ENCODE measurements around the gene YWHAB. TPM values are rescaled to one million over a fixed set of nuclear protein-coding genes. Genes with fewer than 3 reads are reported as not detected.

The YWHAB gene
- total and polyA plus RNA-seq, 5 donors: 53.4 to 121 (median 107) TPM

GRCh38 chr20:44894959-44895358 is 9.5 kb downstream of the YWHAB start:
- 61% methylated on average over 2 of the region's 2 CpGs for WGBS
- Histone ChIP-seq H3K27me3 (ENCODE audit: control insufficient read depth, insufficient read depth) (no peaks in the 10 kb centered on the region), H3K4me1 (ENCODE audit: control insufficient read depth, insufficient read depth, low read length) (peaks cover 8% of the 10 kb centered on the region), H3K9me3 (ENCODE audit: control insufficient read depth, low read length) (no peaks in the 10 kb centered on the region), H3K4me3 (ENCODE audit: low read length) (no peak overlapping the region), H3K27ac (ENCODE audit: low read length) (no peak overlapping the region)
- ATAC-seq (no peak), DNase-seq (no peak)
- intact Hi-C loops (cut with DNase I): no loop called here

GRCh38 chr20:44896583-44896982 is 11.1 kb downstream of the YWHAB start:
- no peak overlapping the region for H3K27ac ChIP-seq (ENCODE audit: low read length)
- intact Hi-C loops (cut with DNase I): no loop called here
- peaks cover 8% of the 10 kb centered on the region for H3K4me1 ChIP-seq (ENCODE audit: control insufficient read depth, insufficient read depth, low read length)
- 53% methylated on average over 1 of the region's 1 CpG for WGBS
- ATAC-seq: peak; percentile 23 to 47
- H3K4me3 ChIP-seq (ENCODE audit: low read length): no peak overlapping the region
- no peaks in the 10 kb centered on the region for H3K9me3 ChIP-seq (ENCODE audit: control insufficient read depth, low read length)
- no peak for DNase-seq
- H3K27me3 ChIP-seq (ENCODE audit: control insufficient read depth, insufficient read depth): no peaks in the 10 kb centered on the region

- no peak overlapping the region for H3K27ac ChIP-seq (ENCODE audit: low read length)
Observed at GRCh38 chr20:44897133-44897532, 11.6 kb downstream of the YWHAB start.

GRCh38 chr20:44900231-44900854 is 14.8 kb downstream of the YWHAB start:
- peaks cover 8% of the 10 kb centered on the region for H3K4me1 ChIP-seq (ENCODE audit: control insufficient read depth, insufficient read depth, low read length)
- ATAC-seq (no peak), DNase-seq (no peak)
- H3K27me3 ChIP-seq (ENCODE audit: control insufficient read depth, insufficient read depth): no peaks in the 10 kb centered on the region
- no peak overlapping the region for H3K27ac ChIP-seq (ENCODE audit: low read length)
- H3K4me3 ChIP-seq (ENCODE audit: low read length): no peak overlapping the region
- intact Hi-C loops (cut with DNase I): no loop called here
- H3K9me3 ChIP-seq (ENCODE audit: control insufficient read depth, low read length): no peaks in the 10 kb centered on the region
- WGBS: 85% methylated on average over 5 of the region's 5 CpGs

More at GRCh38 chr20:44897133-44897532, 11.6 kb downstream of the YWHAB start:
- ATAC-seq (no peak), DNase-seq (no peak)
- no peak overlapping the region for H3K4me3 ChIP-seq (ENCODE audit: low read length)
- H3K4me1 ChIP-seq (ENCODE audit: control insufficient read depth, insufficient read depth, low read length): peaks cover 8% of the 10 kb centered on the region
- 80% methylated on average over 1 of the region's 1 CpG for WGBS
- H3K9me3 ChIP-seq (ENCODE audit: control insufficient read depth, low read length): no peaks in the 10 kb centered on the region
- intact Hi-C loops (cut with DNase I): no loop called here
- H3K27me3 ChIP-seq (ENCODE audit: control insufficient read depth, insufficient read depth): no peaks in the 10 kb centered on the region

- intact Hi-C loops (cut with DNase I): no loop called here
- no peak overlapping the region for H3K4me3 ChIP-seq (ENCODE audit: low read length)
- WGBS: 75% methylated on average over 2 of the region's 2 CpGs
- DNase-seq (no peak), ATAC-seq (no peak)
- no peaks in the 10 kb centered on the region for H3K9me3 ChIP-seq (ENCODE audit: control insufficient read depth, low read length)
- peaks cover 3% of the 10 kb centered on the region for H3K4me1 ChIP-seq (ENCODE audit: control insufficient read depth, insufficient read depth, low read length)
- no peak overlapping the region for H3K27ac ChIP-seq (ENCODE audit: low read length)
- H3K27me3 ChIP-seq (ENCODE audit: control insufficient read depth, insufficient read depth): no peaks in the 10 kb centered on the region
Observed at GRCh38 chr20:44901974-44902373, 16.5 kb downstream of the YWHAB start.

GRCh38 chr20:44904377-44904776 is 18.9 kb downstream of the YWHAB start:
- Histone ChIP-seq H3K4me3 (ENCODE audit: low read length) (no peak overlapping the region), H3K9me3 (ENCODE audit: control insufficient read depth, low read length) (no peaks in the 10 kb centered on the region), H3K27ac (ENCODE audit: low read length) (no peak overlapping the region), H3K27me3 (ENCODE audit: control insufficient read depth, insufficient read depth) (no peaks in the 10 kb centered on the region), H3K4me1 (ENCODE audit: control insufficient read depth, insufficient read depth, low read length) (no peaks in the 10 kb centered on the region)
- DNase-seq: no peak
- intact Hi-C loops (cut with DNase I): no loop called here
- ATAC-seq: no peak
- 69% methylated on average over 5 of the region's 5 CpGs for WGBS

GRCh38 chr20:44908987-44909871 is 23.7 kb downstream of the YWHAB start:
- Histone ChIP-seq H3K9me3 (ENCODE audit: control insufficient read depth, low read length) (no peaks in the 10 kb centered on the region), H3K4me3 (ENCODE audit: low read length) (peak overlapping the region; percentile 56), H3K27ac (ENCODE audit: low read length) (no peak overlapping the region), H3K4me1 (ENCODE audit: control insufficient read depth, insufficient read depth, low read length) (no peaks in the 10 kb centered on the region), H3K27me3 (ENCODE audit: control insufficient read depth, insufficient read depth) (no peaks in the 10 kb centered on the region)
- WGBS: 29% methylated on average over 14 of the region's 14 CpGs
- DNase-seq (no peak), ATAC-seq (peak in 1 of 2 donors; percentile 4)
- intact Hi-C loops (cut with DNase I): no loop called here

- peak; percentile 93 to 94 for ATAC-seq
- no peaks in the 10 kb centered on the region for H3K9me3 ChIP-seq (ENCODE audit: control insufficient read depth, low read length)
- H3K4me1 ChIP-seq (ENCODE audit: control insufficient read depth, insufficient read depth, low read length): no peaks in the 10 kb centered on the region
- DNase-seq: peak; percentile 67 to 82 (median 81)
- no peak within 1 kb of the TSS for H3K27ac ChIP-seq (ENCODE audit: low read length)
- WGBS: 3% methylated on average over 61 of the region's 61 CpGs
- H3K27me3 ChIP-seq (ENCODE audit: control insufficient read depth, insufficient read depth): no peaks in the 10 kb centered on the region
- H3K4me3 ChIP-seq (ENCODE audit: low read length): peak within 1 kb of the TSS; percentile 56
- intact Hi-C loops (cut with DNase I): no loop called here
Observed at GRCh38 chr20:44909872-44910689, 24.6 kb downstream of the YWHAB start, which contains the start of gene PABPC1L. Gene PABPC1L (plus strand): TSS chr20:44910060. CDS start chr20:44910144, 84 bp downstream.

GRCh38 chr20:44910690-44911262 is 25.3 kb downstream of the YWHAB start:
- WGBS: 72% methylated on average over 17 of the region's 17 CpGs
- no peak for DNase-seq
- H3K27ac ChIP-seq (ENCODE audit: low read length): no peak overlapping the region
- no peaks in the 10 kb centered on the region for H3K9me3 ChIP-seq (ENCODE audit: control insufficient read depth, low read length)
- ATAC-seq: no peak
- H3K4me3 ChIP-seq (ENCODE audit: low read length): no peak overlapping the region
- intact Hi-C loops (cut with DNase I): no loop called here
- no peaks in the 10 kb centered on the region for H3K27me3 ChIP-seq (ENCODE audit: control insufficient read depth, insufficient read depth)
- no peaks in the 10 kb centered on the region for H3K4me1 ChIP-seq (ENCODE audit: control insufficient read depth, insufficient read depth, low read length)

- intact Hi-C loops (cut with DNase I): no loop called here
- WGBS: 67% methylated on average over 21 of the region's 21 CpGs
- no peak overlapping the region for H3K27ac ChIP-seq (ENCODE audit: low read length)
- ATAC-seq (peak in 1 of 2 donors; percentile 9), DNase-seq (peak in 2 of 3 donors; percentile 68 to 73)
- no peaks in the 10 kb centered on the region for H3K9me3 ChIP-seq (ENCODE audit: control insufficient read depth, low read length)
- no peaks in the 10 kb centered on the region for H3K27me3 ChIP-seq (ENCODE audit: control insufficient read depth, insufficient read depth)
- no peaks in the 10 kb centered on the region for H3K4me1 ChIP-seq (ENCODE audit: control insufficient read depth, insufficient read depth, low read length)
- H3K4me3 ChIP-seq (ENCODE audit: low read length): no peak overlapping the region
Observed at GRCh38 chr20:44911264-44911921, 25.9 kb downstream of the YWHAB start.

Measured in right cardiac atrium (tissue), 5 donors.